ENCODE results near the gene LRMDA. TPM values are rescaled to one million over a fixed set of nuclear protein-coding genes. Genes with fewer than 3 reads are reported as not detected.

LRMDA gene
- total RNA-seq, 3 donors from 2014 or later: 8.3 to 17.1 (median 11.1) TPM

DNA sequence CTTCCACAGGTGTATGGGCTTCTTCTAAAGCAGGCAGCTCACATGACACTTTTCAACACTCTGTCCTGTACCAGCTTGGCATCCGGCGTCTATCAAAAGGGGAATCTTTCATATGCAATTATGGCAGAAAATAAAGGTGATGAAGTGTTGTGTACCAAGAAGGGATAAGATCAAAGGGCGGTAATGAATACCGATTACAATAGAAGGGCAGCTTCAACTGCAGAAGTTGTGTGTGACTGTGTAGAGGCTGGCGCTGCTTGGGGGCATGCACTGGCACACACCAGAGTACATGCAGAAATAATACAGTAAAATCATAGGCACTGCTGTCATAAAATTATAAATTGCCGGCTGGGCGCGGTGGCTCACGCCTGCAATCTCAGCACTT lies 744.7 kb downstream of the LRMDA start:
- Histone ChIP-seq H3K27ac (no peak overlapping the region), H3K4me1 (no peaks in the 10 kb centered on the region), H3K36me3 (no peaks in the 10 kb centered on the region), H3K27me3 (no peaks in the 10 kb centered on the region), H3K9me3 (no peaks in the 10 kb centered on the region), H3K4me3 (no peak overlapping the region)
- intact Hi-C loops (cut with DNase I; ENCODE audit: low total_unique reads): no loop called here
- TF ChIP-seq POLR2A (IDR thresholded peaks at IDR 0.05): no peak
- TF ChIP-seq POLR2AphosphoS5 (IDR thresholded peaks at IDR 0.05): no peak
- TF ChIP-seq, protein P1, sequence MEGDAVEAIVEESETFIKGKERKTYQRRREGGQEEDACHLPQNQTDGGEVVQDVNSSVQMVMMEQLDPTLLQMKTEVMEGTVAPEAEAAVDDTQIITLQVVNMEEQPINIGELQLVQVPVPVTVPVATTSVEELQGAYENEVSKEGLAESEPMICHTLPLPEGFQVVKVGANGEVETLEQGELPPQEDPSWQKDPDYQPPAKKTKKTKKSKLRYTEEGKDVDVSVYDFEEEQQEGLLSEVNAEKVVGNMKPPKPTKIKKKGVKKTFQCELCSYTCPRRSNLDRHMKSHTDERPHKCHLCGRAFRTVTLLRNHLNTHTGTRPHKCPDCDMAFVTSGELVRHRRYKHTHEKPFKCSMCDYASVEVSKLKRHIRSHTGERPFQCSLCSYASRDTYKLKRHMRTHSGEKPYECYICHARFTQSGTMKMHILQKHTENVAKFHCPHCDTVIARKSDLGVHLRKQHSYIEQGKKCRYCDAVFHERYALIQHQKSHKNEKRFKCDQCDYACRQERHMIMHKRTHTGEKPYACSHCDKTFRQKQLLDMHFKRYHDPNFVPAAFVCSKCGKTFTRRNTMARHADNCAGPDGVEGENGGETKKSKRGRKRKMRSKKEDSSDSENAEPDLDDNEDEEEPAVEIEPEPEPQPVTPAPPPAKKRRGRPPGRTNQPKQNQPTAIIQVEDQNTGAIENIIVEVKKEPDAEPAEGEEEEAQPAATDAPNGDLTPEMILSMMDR (IDR thresholded peaks at IDR 0.05): no peak
- DNase-seq (ENCODE audit: low spot score in 2 of 2): no peak

DNA sequence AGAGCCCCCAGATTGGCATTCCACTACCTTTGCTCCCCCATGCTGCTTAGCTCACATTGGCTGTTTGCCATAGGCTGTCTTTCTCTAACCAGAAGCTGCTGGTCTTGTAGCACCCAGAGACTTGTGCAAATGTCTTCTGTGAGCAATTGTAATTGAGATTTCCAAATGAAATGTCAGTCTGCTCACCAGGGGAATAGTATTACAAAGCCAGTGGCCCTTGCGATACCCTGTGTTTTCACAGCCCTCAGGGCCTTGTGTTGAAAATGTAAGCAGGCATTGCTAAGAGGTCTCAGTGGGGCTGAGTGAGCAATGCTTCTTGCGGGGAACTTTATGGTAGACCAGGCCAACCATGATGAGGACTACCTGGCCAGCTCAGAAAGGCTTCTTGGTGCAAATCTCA lies 746.5 kb downstream of the LRMDA start:
- no peak for DNase-seq (ENCODE audit: low spot score in 2 of 2)
- H3K36me3 ChIP-seq: no peaks in the 10 kb centered on the region

DNA sequence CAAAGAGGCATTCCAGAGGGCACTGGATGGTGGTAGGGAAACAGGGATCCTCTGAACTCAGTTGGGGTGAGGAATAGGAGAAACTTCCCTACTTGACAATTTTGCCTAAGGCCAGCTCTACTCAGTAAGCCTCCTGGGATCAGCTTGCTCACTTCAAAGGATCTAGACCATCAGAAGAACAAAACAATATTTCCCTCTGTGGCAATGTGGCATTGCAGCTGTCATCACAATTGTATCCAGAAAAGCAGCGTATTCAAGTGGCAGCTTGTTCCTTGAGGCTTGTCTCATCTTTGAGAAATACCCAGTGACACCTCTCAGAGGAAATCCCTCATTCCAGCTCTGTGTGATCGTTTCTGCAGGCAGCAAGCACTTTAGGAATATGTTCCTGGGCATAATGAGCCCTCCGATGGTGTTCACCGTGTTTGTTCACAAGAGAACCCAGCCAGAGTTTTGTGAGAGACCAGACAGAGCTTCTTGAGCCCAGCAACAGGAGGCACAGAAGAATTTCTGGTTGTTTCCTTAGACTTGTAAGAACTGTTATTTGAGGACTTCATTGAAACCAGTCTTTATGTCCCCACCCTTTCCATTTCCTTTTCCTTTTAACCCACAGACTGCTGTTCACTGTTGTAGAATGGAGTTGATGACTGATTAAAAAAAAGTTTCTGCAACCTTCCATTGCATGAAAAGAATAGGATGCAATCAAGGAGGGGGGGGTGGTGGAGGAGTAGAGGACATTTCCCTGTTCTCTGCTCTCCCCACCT lies 747.3 kb downstream of the LRMDA start:
- TF ChIP-seq POLR2AphosphoS5 (IDR thresholded peaks at IDR 0.05) (no peak), POLR2A (IDR thresholded peaks at IDR 0.05) (no peak)
- TF ChIP-seq, protein P1 (IDR thresholded peaks at IDR 0.05): no peak
- no peaks in the 10 kb centered on the region for H3K36me3 ChIP-seq
- intact Hi-C loops (cut with DNase I; ENCODE audit: low total_unique reads): no loop called here
- H3K4me3 ChIP-seq: no peak overlapping the region
- H3K27ac ChIP-seq: no peak overlapping the region
- H3K4me1 ChIP-seq: no peaks in the 10 kb centered on the region
- no peaks in the 10 kb centered on the region for H3K9me3 ChIP-seq
- no peak for DNase-seq (ENCODE audit: low spot score in 2 of 2)
- no peaks in the 10 kb centered on the region for H3K27me3 ChIP-seq

More for the DNA sequence above, 746.5 kb downstream of the LRMDA start:
- H3K4me3 ChIP-seq: no peak overlapping the region
- no peaks in the 10 kb centered on the region for H3K27me3 ChIP-seq
- no peak for TF ChIP-seq POLR2AphosphoS5 (IDR thresholded peaks at IDR 0.05)
- TF ChIP-seq POLR2A (IDR thresholded peaks at IDR 0.05): no peak
- TF ChIP-seq, protein P1 (IDR thresholded peaks at IDR 0.05): no peak
- H3K9me3 ChIP-seq: no peaks in the 10 kb centered on the region
- no peak overlapping the region for H3K27ac ChIP-seq
- intact Hi-C loops (cut with DNase I; ENCODE audit: low total_unique reads): no loop called here
- H3K4me1 ChIP-seq: no peaks in the 10 kb centered on the region

DNA sequence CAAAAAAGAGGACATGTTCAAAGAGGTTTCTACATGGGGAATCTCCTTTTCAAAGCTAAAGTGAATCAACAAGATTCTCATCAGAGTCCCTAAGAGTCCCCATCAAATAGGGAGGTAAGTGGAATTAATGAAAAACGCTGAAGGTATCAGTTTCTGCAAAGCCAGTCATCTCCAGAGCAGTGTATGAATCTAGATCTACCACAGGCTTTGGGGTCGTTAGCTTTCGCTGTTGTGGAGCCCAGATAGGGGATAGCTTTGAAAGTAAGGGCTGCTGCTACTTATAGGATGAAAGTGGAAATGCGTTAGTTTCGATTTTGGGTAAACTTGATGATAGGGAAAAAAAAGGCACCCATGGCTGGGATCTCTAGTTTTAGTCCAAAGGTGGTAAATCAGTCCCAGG lies 748.4 kb downstream of the LRMDA start:
- Histone ChIP-seq H3K4me1 (no peaks in the 10 kb centered on the region), H3K27me3 (no peaks in the 10 kb centered on the region), H3K27ac (no peak overlapping the region), H3K9me3 (no peaks in the 10 kb centered on the region), H3K36me3 (no peaks in the 10 kb centered on the region), H3K4me3 (no peak overlapping the region)
- intact Hi-C loops (cut with DNase I; ENCODE audit: low total_unique reads): no loop called here
- TF ChIP-seq POLR2A (IDR thresholded peaks at IDR 0.05): no peak
- TF ChIP-seq POLR2AphosphoS5 (IDR thresholded peaks at IDR 0.05): no peak
- TF ChIP-seq, protein P1 (IDR thresholded peaks at IDR 0.05): no peak
- DNase-seq (ENCODE audit: low spot score in 2 of 2): no peak

DNA sequence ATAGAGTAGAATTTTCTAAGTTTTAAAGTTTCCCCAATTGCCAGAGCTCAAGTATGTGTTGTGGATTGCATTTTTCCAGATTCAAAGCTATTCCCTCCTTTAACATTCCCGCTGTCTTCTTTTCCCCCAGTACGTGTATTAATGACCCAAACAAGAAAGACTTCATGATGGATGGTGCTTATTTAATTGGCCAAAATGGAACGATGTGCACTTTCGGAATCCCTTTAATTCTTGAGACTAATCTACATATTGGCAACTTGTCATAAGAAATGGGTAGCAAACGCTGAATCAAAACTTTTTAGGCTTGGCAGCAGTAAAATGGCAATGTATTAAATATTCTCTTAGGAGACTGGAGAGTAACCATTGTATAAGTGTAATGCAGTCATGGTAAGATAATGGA lies 753.2 kb downstream of the LRMDA start:
- TF ChIP-seq POLR2AphosphoS5 (IDR thresholded peaks at IDR 0.05): no peak
- no peak for TF ChIP-seq POLR2A (IDR thresholded peaks at IDR 0.05)
- TF ChIP-seq, protein P1 (IDR thresholded peaks at IDR 0.05): no peak
- Histone ChIP-seq H3K36me3 (no peaks in the 10 kb centered on the region), H3K4me3 (no peak overlapping the region), H3K4me1 (no peaks in the 10 kb centered on the region), H3K27ac (no peak overlapping the region), H3K9me3 (no peaks in the 10 kb centered on the region), H3K27me3 (no peaks in the 10 kb centered on the region)
- no peak for DNase-seq (ENCODE audit: low spot score in 2 of 2)
- intact Hi-C loops (cut with DNase I; ENCODE audit: low total_unique reads): no loop called here
